RWPE2 (cell line): Measurements from ENCODE around the gene ZCCHC10.
"Not testable (repeated sequence)": the region's sequence is repeated elsewhere in the genome, so short reads cannot be mapped to it uniquely, and the experiment has no call there.

ENCODE experiments used
- ATAC-seq: fragments of 200-7000 bp; cut with Tn5 transposase; 3 replicates; pipeline ENCODE4 v1.9.1; 2021; ENCODE audit warnings: low read depth
- DNase-seq: peaks from one replicate; pipeline ENCODE4 v3.0.0-alpha.2; 2020; ENCODE audit warnings: low spot score
- H3K27ac ChIP-seq: fragments of 450-650 bp; 2 replicates; pipeline ENCODE4 v1.5.1; 2017; ENCODE audit warnings: mild to moderate bottlenecking; ENCODE audit not compliant: poor library complexity, severe bottlenecking
- H3K27me3 ChIP-seq: fragments of 250-450 bp; sonication (Bioruptor Pico); 2 replicates; pipeline ENCODE4 v1.5.1; 2021; ENCODE audit warnings: mild to moderate bottlenecking, moderate library complexity; ENCODE audit not compliant: insufficient read depth, poor library complexity, severe bottlenecking
- H3K36me3 ChIP-seq: fragments of 250-450 bp; sonication (Bioruptor Pico); 2 replicates; pipeline ENCODE4 v1.5.1; 2020; ENCODE audit warnings: low read depth, mild to moderate bottlenecking, moderate library complexity
- H3K4me1 ChIP-seq: fragments of 250-450 bp; sonication (Bioruptor Pico); 2 replicates; pipeline ENCODE4 v1.5.1; 2021; ENCODE audit warnings: mild to moderate bottlenecking, moderate library complexity; ENCODE audit not compliant: insufficient read depth, poor library complexity, severe bottlenecking
- H3K4me3 ChIP-seq: fragments of 250-450 bp; sonication (Bioruptor Pico); 2 replicates; pipeline ENCODE4 v1.5.1; 2021; ENCODE audit warnings: mild to moderate bottlenecking, moderate library complexity; ENCODE audit not compliant: severe bottlenecking
- H3K9me3 ChIP-seq: fragments of 250-450 bp; sonication (Bioruptor Pico); 2 replicates; pipeline ENCODE4 v1.5.1; 2021; ENCODE audit warnings: mild to moderate bottlenecking, moderate library complexity; ENCODE audit not compliant: severe bottlenecking
- CTCF ChIP-seq: fragments of 450-650 bp; IDR thresholded peaks from one replicate; pipeline ENCODE4 v1.5.1; 2017; ENCODE audit warnings: mild to moderate bottlenecking, moderate library complexity; ENCODE audit not compliant: poor library complexity, severe bottlenecking

The ZCCHC10 gene

GRCh38 chr5:133041910-133042309 lies 15.6 kb upstream of the ZCCHC10 start:
- Histone ChIP-seq H3K36me3 (no peaks in the 10 kb centered on the region), H3K4me1 (peaks cover 19% of the 10 kb centered on the region), H3K27ac (peak overlapping the region; percentile 67), H3K27me3 (no peaks in the 10 kb centered on the region), H3K4me3 (no peak overlapping the region), H3K9me3 (no peaks in the 10 kb centered on the region)
- DNase-seq (no peak), ATAC-seq (peak; percentile 58)
- TF ChIP-seq CTCF, result no peak

GRCh38 chr5:133041157-133041784 lies 14.9 kb upstream of the ZCCHC10 start:
- no peak for TF ChIP-seq CTCF
- Histone ChIP-seq H3K36me3 (no peaks in the 10 kb centered on the region), H3K9me3 (no peaks in the 10 kb centered on the region), H3K4me3 (no peak overlapping the region), H3K4me1 (peaks cover 19% of the 10 kb centered on the region), H3K27me3 (no peaks in the 10 kb centered on the region), H3K27ac (peak overlapping the region; percentile 67)
- no peak for DNase-seq
- ATAC-seq, result peak; percentile 76

GRCh38 chr5:133036677-133037076 lies 10.3 kb upstream of the ZCCHC10 start:
- not testable (repeated sequence) for ATAC-seq, H3K9me3 ChIP-seq, H3K27ac ChIP-seq, H3K4me3 ChIP-seq, H3K36me3 ChIP-seq, H3K27me3 ChIP-seq, DNase-seq
- H3K4me1 ChIP-seq, result peaks cover 12% of the 10 kb centered on the region

- TF ChIP-seq CTCF, result no peak
- ATAC-seq (no peak), DNase-seq (no peak)
- H3K36me3 ChIP-seq, result no peaks in the 10 kb centered on the region
- H3K4me3 ChIP-seq, result no peak overlapping the region
- H3K4me1 ChIP-seq, result no peaks in the 10 kb centered on the region
- H3K27me3 ChIP-seq, result no peaks in the 10 kb centered on the region
- no peak overlapping the region for H3K27ac ChIP-seq
- no peaks in the 10 kb centered on the region for H3K9me3 ChIP-seq
Observed at GRCh38 chr5:133035224-133035623, 8.9 kb upstream of the ZCCHC10 start.

- Histone ChIP-seq H3K27ac (no peak overlapping the region), H3K4me1 (no peaks in the 10 kb centered on the region), H3K27me3 (no peaks in the 10 kb centered on the region), H3K4me3 (no peak overlapping the region), H3K9me3 (no peaks in the 10 kb centered on the region), H3K36me3 (no peaks in the 10 kb centered on the region)
- ATAC-seq, result no peak
- DNase-seq, result no peak
- no peak for TF ChIP-seq CTCF
Observed at GRCh38 chr5:133034064-133034463, 7.7 kb upstream of the ZCCHC10 start.
